GM23338 (cell line): ENCODE data around the gene OTOR.

Experiments
- CTCF ChIP-seq, 2 experiments: fragments of 200-600 bp in 1 of 2; sonication (generic) in 1 of 2; conservative IDR thresholded peaks; 2 replicates each; pipeline versions ENCODE4 v1.5.1 to v1.6.1; 2016 to 2017; ENCODE audit warnings: antibody characterized with exemption in 2 of 2, low read depth in 2 of 2, mild to moderate bottlenecking in 2 of 2, moderate library complexity in 1 of 2
- EZH2 ChIP-seq: fragments of 200-600 bp; sonication (generic); IDR thresholded peaks from one replicate; pipeline ENCODE4 v1.8.0; 2017; ENCODE audit warnings: antibody characterized with exemption, mild to moderate bottlenecking, low read depth; ENCODE audit not compliant: unreplicated experiment
- EZH2phosphoT487 ChIP-seq: fragments of 200-600 bp; sonication (generic); IDR thresholded peaks from one replicate; pipeline ENCODE4 v1.8.1; 2018; ENCODE audit warnings: antibody characterized with exemption; ENCODE audit not compliant: unreplicated experiment
- POLR2AphosphoS5 ChIP-seq: IDR thresholded peaks from 2 replicates; pipeline ENCODE4 v1.6.1; 2016; ENCODE audit warnings: antibody characterized with exemption, low read depth
- ZNF114 ChIP-seq: fragments of 250-450 bp; sonication (Bioruptor Pico); IDR thresholded peaks from 2 replicates; pipeline ENCODE4 v1.5.0; 2020; ENCODE audit warnings: mild to moderate bottlenecking, moderate library complexity
- TF ChIP-seq, protein P1 (sequence below): IDR thresholded peaks from one replicate; pipeline ENCODE4 v1.6.1; 2018; ENCODE audit warnings: antibody characterized with exemption; ENCODE audit not compliant: unreplicated experiment

GRCh38 chr20:16710781-16711180 is 37.4 kb upstream of the OTOR start:
- TF ChIP-seq CTCF (conservative IDR thresholded peaks at IDR 0.05; ENCODE audit: low read depth in 2 of 2), result no peak
- TF ChIP-seq, protein P1, sequence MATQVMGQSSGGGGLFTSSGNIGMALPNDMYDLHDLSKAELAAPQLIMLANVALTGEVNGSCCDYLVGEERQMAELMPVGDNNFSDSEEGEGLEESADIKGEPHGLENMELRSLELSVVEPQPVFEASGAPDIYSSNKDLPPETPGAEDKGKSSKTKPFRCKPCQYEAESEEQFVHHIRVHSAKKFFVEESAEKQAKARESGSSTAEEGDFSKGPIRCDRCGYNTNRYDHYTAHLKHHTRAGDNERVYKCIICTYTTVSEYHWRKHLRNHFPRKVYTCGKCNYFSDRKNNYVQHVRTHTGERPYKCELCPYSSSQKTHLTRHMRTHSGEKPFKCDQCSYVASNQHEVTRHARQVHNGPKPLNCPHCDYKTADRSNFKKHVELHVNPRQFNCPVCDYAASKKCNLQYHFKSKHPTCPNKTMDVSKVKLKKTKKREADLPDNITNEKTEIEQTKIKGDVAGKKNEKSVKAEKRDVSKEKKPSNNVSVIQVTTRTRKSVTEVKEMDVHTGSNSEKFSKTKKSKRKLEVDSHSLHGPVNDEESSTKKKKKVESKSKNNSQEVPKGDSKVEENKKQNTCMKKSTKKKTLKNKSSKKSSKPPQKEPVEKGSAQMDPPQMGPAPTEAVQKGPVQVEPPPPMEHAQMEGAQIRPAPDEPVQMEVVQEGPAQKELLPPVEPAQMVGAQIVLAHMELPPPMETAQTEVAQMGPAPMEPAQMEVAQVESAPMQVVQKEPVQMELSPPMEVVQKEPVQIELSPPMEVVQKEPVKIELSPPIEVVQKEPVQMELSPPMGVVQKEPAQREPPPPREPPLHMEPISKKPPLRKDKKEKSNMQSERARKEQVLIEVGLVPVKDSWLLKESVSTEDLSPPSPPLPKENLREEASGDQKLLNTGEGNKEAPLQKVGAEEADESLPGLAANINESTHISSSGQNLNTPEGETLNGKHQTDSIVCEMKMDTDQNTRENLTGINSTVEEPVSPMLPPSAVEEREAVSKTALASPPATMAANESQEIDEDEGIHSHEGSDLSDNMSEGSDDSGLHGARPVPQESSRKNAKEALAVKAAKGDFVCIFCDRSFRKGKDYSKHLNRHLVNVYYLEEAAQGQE, result no peak
- TF ChIP-seq EZH2phosphoT487, result no peak
- no peak for TF ChIP-seq EZH2
- TF ChIP-seq ZNF114 (CRISPR knock-in tag), result no peak
- TF ChIP-seq POLR2AphosphoS5, result no peak
